GM12865 (cell line): ENCODE results near the gene CD58.

ENCODE experiments used
- DNase-seq: peaks from one replicate; pipeline ENCODE4 v3.0.0; 2010; ENCODE audit warnings: low read depth
- H3K4me3 ChIP-seq: 2 replicates; pipeline ENCODE4 v1.5.1; 2011; ENCODE audit warnings: mild to moderate bottlenecking, low read depth, low read length, control low read depth
- CTCF ChIP-seq: IDR thresholded peaks from 2 replicates; pipeline ENCODE4 v1.5.1; 2011; ENCODE audit warnings: low read length, control low read depth, low read depth, inconsistent platforms; ENCODE audit not compliant: insufficient read depth; ENCODE audit errors: missing control alignments

CD58 gene

DNA sequence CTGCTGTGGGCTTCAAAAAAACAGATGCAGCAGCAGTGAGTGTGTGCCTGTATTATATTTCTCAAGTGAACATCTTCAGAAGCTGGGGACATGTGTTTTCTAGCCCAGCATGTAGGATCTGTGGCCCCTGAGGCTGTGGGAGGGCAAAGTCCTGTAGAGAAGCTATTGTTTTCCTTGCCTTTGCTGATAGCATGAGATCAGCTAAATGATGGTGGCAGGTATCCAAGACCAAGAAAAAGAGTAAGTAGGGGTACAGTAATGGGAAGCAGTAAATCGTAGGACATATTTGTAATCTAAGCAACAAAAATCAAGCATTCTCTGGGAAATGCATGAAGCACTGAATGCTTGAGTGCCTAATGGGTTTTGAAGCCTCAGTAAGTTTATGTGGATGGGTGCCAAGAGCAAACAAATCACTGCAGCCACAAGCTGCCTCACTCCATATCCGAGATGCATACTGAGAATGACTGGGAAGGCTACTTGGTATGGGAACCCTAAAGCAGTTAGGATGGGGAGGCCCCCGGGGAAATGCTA, 98.3 kb downstream of the CD58 start:
- DNase-seq = no peak
- no peak overlapping the region for H3K4me3 ChIP-seq
- no peak for TF ChIP-seq CTCF

DNA sequence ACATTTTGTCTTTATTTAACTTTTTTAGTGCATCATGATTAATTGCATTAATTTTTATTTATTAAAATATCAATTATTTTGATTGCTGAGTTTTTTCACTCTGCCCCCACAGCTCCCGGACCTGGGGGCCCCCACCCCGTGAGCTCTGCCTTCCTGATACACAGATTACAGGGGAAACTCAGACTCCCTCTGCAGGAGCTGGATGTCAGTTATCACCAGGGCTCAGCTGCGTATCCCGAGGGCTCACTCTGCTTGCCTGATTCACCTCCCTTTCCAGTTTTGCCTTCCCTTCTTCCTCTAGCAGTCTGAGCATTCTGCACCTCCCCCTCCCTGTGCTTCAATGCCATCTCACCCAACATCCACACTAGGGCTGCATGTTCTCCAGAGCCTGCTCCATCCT, 99.6 kb downstream of the CD58 start:
- DNase-seq = no peak
- no peak overlapping the region for H3K4me3 ChIP-seq
- TF ChIP-seq CTCF = no peak

DNA sequence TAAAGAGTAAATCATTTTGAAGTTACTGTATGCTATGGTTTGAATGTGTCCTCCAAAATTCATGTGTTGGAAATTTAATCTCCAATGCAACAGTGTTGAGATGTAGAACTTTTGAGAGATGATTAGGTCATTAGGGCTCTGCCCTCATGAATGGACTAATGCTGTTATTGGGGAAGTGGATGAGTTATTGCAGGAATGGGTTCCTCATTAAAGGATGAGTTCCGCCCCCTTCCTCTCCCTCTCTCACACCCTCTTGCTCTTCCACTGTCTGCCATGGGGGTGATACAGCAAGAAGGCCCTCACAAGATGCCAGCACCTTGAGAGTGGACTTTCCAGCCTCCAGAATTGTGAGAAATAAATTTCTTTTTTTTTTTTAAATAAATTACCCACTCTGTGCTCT, 100.2 kb downstream of the CD58 start:
- H3K4me3 ChIP-seq = no peak overlapping the region
- TF ChIP-seq CTCF = no peak
- DNase-seq = no peak

DNA sequence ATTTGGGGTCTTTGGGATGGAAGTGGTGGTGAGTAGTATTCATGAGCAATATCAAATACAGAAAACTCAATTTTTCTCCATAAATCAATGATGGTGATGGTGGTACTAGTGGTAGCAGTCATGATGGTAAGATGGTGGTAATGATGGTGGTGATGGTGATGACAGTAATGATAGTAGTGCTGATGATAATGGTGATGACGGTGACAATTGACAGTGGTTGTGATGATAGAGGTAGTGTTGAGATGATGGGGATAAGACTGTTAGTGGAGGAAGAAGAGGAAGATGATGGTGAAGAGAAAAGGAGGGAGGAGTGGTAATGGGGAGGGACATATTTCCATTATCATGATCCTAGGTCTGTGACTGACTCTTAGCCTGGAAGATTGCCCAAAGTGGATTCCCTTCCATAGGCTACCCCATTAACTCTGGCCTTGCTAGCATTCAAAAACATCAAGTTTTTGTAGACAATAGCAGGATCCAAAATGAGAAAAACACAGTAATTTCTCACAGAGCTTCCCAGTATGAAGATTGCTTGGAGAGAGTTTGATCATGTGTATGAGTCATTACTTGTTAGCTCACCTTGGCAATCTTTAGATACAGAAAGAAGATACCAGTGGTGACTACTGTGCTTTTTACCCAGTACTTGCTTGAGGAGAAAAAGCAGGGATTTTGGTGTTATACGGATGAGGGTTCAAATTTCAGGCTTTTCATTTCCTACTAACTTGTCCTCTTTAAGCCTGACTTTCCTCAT, 103.8 kb downstream of the CD58 start:
- no peak overlapping the region for H3K4me3 ChIP-seq
- TF ChIP-seq CTCF = no peak
- no peak for DNase-seq

- no peak for DNase-seq
- no peak for TF ChIP-seq CTCF
- no peak overlapping the region for H3K4me3 ChIP-seq
Observed at GRCh38 chr1:116465845-116466685, 104.8 kb downstream of the CD58 start.

- H3K4me3 ChIP-seq = no peak overlapping the region
Observed at GRCh38 chr1:116465477-116465844, 105.4 kb downstream of the CD58 start.

More at GRCh38 chr1:116465477-116465844, 105.4 kb downstream of the CD58 start:
- no peak for TF ChIP-seq CTCF
- DNase-seq = no peak
